Measurements from ENCODE around the gene SPATA24.
"Not testable (repeated sequence)": the region's sequence is repeated elsewhere in the genome, so short reads cannot be mapped to it uniquely, and the experiment has no call there.

Gene SPATA24, protein sequence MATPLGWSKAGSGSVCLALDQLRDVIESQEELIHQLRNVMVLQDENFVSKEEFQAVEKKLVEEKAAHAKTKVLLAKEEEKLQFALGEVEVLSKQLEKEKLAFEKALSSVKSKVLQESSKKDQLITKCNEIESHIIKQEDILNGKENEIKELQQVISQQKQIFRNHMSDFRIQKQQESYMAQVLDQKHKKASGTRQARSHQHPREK

GRCh38 chr5:139403787-139404483 is at the start of gene SPATA24:
Gene SPATA24 (minus strand): TSS chr5:139404089. CDS start chr5:139404060, 29 bp downstream.
- peak; percentile 61 for DNase-seq

DNA sequence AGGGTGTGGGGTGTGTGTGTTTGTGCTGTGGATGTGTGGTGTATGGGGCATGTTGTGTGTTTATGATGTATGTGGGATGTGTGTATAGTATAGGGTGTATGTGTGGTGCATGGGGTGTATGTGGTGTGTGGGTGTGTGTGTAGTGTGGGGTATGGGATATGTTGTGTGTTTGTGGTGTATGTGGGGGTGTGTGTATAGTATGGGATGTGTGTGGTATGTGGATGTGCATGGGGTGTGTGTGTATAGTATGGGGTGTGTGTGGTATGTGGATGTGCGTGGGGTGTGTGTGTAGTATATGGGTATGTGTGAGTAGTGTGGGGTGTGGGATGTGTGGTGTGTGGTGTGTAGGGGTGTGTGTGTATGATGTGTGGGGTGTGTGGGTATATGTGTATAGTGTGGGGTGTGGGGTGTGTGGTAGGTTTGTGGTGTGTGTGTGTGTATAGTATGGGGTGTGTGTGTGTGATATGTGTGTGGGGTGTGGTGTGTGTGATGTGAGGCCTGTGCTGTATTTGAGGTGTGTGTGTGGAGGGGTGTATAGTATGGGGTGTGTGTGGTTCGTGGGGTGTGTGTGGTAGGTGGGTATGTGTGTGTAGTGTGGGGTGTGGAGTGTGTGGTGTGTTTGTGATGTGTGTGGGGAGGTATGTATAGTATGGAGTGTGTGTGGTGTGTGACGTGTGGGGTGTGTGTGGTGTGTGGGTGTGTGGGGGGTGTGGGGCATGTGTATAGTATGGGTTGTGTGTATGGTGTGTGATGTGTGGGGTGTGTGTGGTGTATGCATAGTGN is 48.2 kb upstream of the SPATA24 start:
- no peak for DNase-seq

GRCh38 chr5:139451176-139451575 is 47.3 kb upstream of the SPATA24 start:
- DNase-seq, result no peak

DNA sequence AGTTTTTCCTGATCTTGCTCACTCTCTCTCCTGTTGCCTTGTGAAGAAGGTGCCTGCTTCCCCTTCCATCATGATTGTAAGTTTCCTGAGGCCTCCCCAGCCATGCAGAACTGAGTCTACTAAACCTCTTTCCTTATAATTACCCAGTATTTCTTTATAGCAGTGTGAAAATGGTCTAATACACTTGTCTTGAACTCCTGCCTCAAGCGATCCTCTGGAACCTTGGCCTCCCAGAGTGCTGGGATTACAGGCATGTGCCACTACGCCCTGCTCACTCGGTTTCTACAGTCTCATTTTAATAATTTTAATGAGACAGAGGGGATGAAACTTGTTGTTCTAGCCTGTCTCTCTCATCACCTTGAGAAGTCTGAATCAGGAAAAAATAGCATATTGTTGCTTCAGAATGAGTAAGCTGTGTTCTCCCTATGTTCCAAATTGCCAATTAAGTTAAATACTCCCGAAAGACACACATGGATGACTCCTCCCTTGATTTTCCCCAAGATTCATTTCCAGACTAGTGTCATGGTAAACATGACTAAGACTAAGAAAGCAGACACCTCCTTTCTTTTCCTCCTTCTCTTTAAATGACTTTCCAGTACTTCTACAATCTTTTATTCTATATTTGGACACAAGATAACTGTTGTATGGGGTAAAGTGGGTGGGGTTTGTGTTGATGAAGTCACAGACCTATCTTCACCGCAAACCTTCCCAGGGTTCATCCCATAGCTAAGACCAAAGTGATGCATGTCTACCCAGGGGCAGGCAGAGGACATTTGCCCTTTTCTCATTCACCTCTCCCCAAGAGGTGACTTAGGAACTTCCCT is 43.3 kb upstream of the SPATA24 start:
- no peak for DNase-seq

GRCh38 chr5:139445325-139446170 is 41.7 kb upstream of the SPATA24 start:
- DNase-seq, result no peak

GRCh38 chr5:139443831-139444453 is 40.1 kb upstream of the SPATA24 start:
- DNase-seq, result no peak

- DNase-seq, result not testable (repeated sequence)
These were observed 36.5 kb upstream of the SPATA24 start for GRCh38 chr5:139440416-139440815.

DNA sequence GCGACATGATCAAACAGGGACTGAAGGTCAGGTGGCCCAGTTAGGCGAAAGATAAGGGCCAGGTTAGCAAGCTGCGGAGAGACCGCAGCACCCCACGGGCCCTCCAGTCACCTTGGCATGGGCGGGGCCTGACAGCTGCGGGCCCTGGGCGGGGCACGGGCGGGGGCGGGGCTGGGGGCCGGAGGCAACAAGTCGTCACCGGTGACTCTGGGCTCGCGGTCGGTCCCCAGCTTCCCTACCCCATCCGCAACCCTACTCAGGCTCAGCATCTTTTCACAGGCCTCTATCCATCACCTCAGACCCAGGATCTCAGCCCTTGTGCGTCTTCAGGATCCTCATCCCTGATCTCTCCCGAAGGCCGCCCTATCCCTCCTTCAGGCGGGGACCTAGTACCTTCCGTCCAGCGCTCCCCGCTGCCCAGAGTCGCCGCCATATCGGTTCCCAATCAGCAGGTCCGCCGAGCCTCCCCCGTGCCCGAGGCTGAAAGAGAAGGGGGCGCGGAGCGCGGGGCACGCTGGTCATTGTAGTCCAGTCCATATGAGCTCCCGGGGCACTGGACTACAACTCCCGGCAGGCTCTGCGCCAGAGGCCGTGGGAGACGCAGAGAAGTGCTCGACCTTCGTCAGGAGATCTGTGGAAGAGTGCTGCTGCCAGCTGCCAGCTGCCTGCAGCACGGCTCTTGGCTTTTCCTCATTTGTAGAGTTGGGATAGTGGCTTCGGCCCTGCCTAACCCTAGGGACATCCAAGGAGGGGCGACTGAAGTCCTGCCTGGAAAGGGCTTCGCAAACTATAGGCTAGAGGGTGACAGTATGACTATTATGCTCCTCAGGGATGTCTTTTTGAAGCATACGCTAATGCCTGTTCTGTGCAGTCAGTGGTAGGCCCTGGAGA is 35.4 kb upstream of the SPATA24 start, which contains the start of gene DNAJC18:
Gene DNAJC18, minus strand, starts transcription at position 513 of the 891 bp plus-strand sequence. Its CDS starts 80 bp downstream, at position 433.
- DNase-seq, result peak; percentile 14

DNA sequence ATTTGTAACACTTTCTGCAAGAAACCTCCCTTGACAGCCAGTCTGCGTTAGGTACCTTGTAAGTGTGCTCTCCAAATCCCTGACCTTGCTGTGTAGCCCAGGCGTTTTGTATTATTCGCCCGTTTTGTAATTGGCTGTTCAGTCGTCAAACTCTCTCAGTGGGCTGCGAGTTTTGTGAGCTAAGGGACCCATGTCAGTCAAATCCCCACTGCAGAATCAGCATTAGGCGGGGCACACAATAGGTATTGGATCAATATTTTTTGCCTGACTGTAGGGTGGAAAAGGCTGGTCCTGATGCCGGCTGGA is 34.8 kb upstream of the SPATA24 start:
- DNase-seq, result no peak

- DNase-seq, result no peak
These were observed 31.8 kb upstream of the SPATA24 start for GRCh38 chr5:139435676-139436075.

- no peak for DNase-seq
These were observed 27.8 kb upstream of the SPATA24 start for GRCh38 chr5:139431706-139432105.

GRCh38 chr5:139430015-139430414 is 26.1 kb upstream of the SPATA24 start:
- no peak for DNase-seq

DNA sequence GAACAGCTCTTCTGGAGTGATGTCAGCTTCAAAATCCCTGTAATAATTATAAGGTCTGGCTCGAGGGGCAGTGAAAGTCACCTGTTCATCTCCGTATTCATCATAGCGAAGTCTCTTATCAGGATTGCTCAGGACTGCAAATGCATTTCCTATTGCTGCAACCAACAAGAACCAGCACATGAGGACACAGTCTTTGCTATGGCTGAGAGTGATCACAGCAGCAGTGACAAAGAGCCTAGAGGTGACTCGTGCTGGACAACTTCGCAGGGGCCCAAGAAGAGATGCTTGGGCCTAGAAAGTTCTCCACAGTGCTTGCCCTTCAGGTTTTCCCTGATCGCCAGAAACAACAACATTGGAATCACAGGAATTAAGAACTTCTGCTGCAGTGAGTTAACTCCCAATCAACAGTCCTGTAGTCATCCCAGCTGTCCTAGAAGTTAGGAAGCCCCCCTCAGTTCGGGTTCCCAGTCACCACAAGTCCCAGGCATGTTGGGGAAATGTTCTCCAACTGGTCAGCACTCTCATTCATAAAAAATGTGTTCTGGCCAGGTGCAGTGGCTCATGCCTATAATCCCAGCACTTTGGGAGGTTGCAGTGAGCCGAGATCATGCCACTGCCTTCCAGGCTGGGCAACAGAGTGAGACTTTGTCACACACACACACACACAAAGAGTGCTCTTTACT is 22.5 kb upstream of the SPATA24 start:
- no peak for DNase-seq

- no peak for DNase-seq
These were observed 21.6 kb upstream of the SPATA24 start for GRCh38 chr5:139425497-139425896.

- no peak for DNase-seq
These were observed 18.5 kb upstream of the SPATA24 start for GRCh38 chr5:139422307-139422893.

GRCh38 chr5:139419226-139420192 is 15.6 kb upstream of the SPATA24 start:
- no peak for DNase-seq

DNA sequence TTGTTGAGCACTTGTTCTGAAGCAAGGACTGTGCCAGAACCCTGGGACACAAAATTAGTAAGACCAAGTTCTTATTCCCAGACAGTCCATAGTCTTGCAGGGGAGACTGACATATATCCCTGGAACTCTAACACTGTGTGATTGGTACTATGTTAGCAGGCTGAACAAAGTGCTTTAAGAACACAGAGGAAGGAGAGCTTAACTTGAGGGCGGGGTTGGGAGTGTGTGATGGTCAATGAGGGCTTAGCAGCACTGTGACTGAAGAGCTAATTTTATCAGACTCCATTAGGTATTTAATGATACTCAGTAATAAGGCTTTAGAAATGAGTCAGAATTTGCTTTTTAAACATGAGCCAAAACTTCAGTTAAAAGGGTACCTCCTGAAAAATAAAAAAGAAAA is 14.9 kb upstream of the SPATA24 start:
- no peak for DNase-seq

- no peak for DNase-seq
These were observed 13.3 kb upstream of the SPATA24 start for GRCh38 chr5:139417214-139417613.

Measured in KG1 (cell line).